Fibroblast of the aortic adventitia (primary cell): ENCODE results near the gene MYOCD. TPM values are rescaled to one million over a fixed set of nuclear protein-coding genes. Genes with fewer than 3 reads are reported as not detected.

Experiments used
- DNase-seq: peaks from one replicate; pipeline ENCODE4 v3.0.0-alpha.2; 2010; ENCODE audit warnings: low read depth
- H3K4me3 ChIP-seq: 2 replicates; pipeline ENCODE4 v1.5.1; 2011; ENCODE audit warnings: low read depth, mild to moderate bottlenecking, control low read depth, low read length, moderate library complexity
- total RNA-seq: library from RNA; depleted of rRNA; stranded (reverse); fragments of >200 nt; gene quantifications from 2 replicates; pipeline ENCODE4 v1.2.3, GENCODE V29; 2012; ENCODE audit warnings: low replicate concordance
- TF ChIP-seq, protein P1 (sequence below): IDR thresholded peaks from 2 replicates; pipeline ENCODE4 v1.5.1; 2011; ENCODE audit warnings: mild to moderate bottlenecking, low read length, control low read depth, inconsistent platforms; ENCODE audit not compliant: insufficient read depth

The MYOCD gene
- total RNA-seq, 1 donor, result 0.18 TPM

DNA sequence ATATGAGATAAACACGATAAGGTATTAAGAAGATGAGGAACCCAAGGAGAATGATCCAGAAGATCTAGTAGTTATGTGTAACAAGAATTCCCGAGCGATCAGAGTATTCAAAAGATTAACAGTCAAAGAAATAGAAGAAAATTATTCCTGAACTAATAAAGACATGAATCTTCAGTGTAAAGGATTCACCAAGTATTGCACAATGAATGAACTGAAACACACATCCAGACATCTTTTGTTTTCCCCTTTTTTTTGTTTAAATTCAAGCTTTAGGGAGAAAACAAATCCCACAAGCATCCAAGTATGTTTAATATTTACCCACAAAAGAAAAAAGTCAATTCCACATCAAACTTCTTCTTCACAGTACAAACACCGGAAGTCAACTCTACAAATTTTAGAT, 23.7 kb upstream of the MYOCD start:
- H3K4me3 ChIP-seq, result no peak overlapping the region
- TF ChIP-seq, protein P1, sequence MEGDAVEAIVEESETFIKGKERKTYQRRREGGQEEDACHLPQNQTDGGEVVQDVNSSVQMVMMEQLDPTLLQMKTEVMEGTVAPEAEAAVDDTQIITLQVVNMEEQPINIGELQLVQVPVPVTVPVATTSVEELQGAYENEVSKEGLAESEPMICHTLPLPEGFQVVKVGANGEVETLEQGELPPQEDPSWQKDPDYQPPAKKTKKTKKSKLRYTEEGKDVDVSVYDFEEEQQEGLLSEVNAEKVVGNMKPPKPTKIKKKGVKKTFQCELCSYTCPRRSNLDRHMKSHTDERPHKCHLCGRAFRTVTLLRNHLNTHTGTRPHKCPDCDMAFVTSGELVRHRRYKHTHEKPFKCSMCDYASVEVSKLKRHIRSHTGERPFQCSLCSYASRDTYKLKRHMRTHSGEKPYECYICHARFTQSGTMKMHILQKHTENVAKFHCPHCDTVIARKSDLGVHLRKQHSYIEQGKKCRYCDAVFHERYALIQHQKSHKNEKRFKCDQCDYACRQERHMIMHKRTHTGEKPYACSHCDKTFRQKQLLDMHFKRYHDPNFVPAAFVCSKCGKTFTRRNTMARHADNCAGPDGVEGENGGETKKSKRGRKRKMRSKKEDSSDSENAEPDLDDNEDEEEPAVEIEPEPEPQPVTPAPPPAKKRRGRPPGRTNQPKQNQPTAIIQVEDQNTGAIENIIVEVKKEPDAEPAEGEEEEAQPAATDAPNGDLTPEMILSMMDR, result no peak
- no peak for DNase-seq

DNA sequence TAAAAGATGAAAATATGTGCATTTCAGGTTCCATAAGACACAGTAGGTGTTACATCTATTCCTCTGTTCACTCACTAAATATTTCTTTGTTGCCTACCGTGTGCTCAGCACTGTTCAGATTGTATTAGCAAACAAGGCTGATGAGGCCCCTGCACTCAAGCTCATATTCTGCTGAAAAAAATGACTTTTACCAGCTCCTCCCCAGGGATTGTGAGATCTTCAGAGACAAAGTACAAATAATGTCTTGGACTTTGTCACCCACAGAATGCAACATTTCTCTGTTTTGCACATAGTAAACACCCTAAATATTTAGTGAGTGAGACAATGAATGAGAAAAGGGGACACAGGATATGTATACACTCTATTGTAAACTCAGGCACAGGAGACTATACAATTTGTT, 21.9 kb upstream of the MYOCD start:
- no peak for DNase-seq
- no peak overlapping the region for H3K4me3 ChIP-seq
- TF ChIP-seq, protein P1, result no peak

DNA sequence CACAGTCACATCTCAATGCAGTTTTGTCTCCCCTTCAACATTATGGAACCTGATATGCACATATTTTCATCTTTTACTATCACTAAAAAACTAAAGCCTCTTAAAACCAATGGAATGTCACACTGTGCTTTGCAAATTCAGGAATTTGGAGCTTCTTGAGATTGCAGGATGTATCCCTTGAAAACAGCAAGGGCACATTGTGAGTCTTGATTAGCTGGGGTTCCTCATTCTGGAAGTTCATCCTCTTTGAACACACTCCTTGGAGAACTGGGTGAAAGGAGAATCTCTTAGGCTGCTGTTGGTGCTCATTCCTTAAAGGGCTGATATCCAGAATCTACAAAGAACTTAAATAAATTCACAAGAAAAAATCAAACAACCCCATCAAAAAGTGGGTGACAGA, 21.1 kb upstream of the MYOCD start:
- DNase-seq, result no peak

DNA sequence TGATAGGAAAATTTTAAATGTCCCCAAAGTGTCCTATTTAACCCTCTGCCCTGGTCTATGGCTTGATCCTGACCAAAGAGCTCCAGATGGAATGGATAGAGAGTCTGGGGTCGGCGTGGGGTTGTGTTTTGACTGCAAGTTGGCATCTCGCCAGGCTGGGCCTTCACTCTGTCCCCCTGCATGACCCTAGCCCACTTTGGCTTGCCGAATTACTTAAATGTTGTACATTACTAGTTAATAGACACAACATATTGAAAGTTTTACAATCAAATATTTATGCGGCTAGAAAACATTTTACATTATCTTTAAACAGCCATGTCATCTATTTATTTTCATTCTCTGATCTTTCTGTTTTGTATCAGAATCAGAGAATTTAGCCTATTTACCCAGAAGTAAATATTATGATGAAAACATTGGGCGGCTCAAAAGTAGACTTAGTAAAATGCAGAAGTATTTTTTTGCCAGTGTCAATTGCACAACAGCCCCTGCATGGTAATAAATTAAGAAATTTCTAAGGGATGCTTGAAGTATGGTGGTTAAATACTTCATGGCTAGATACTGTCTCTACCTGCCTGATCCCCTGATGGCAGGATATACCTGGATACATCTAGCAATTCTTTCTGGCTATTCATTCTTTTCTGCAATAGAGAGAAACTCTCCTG, 18.8 kb upstream of the MYOCD start:
- TF ChIP-seq, protein P1, result no peak
- DNase-seq, result no peak
- no peak overlapping the region for H3K4me3 ChIP-seq

More for the DNA sequence above, 21.1 kb upstream of the MYOCD start:
- TF ChIP-seq, protein P1, result no peak
- no peak overlapping the region for H3K4me3 ChIP-seq

DNA sequence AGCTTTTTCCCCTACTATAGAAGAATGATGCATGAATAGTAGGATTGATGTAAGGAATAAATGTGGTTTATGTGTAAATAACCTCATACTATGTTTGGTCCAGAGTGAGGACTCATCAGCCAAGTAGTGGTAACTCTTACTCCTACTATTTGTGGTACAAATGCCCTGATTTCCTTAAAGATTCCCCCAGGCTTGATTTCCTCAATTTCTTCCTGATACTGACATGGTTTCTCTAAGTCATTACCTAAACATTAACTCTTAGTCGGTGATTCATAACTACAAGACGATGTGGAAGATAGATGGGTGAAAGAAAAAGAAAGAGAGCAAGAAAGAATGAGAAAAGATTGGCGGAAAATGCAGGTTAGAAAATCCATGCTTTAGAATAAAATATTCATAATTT, 17.2 kb upstream of the MYOCD start:
- TF ChIP-seq, protein P1, result no peak
- no peak for DNase-seq
- no peak overlapping the region for H3K4me3 ChIP-seq

DNA sequence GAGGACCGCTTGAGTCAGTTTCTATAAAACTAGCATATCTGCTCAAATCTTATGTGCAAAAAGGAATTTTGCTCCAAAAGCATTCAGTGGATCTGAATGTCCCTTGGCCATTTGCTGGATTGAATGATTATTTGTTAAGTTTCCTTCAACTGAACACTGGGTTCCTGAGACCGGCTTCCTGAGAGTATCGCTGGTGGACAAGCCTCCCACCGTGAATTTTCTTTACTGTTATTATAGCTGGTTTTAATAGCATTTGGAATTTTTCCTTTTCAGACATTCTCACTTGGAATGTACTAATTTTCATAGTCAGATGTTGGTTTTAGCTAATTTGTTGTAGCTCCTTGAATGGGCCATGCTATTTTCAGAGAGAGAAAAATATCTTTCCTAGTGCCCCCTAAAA, 9.8 kb upstream of the MYOCD start:
- TF ChIP-seq, protein P1, result no peak
- DNase-seq, result no peak
- H3K4me3 ChIP-seq, result no peak overlapping the region

DNA sequence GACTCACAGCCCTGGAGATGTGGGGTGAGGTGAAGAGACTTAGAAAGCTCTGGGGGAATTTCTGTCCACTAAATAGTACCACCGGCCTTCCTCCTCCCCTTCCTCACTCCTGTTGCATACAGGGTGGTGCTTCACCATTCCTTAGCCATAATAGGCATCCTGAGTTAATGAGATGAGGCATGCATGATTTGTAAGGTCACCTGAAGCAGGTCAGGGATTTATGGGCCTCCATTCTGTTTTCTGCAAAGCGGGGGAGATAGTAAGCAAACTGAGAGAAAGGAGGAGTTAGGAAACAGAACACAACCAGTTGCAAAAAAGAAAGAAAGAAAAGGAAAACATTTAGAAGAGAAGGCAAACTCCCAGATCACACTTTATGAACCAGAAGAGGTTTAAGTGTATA, 9.3 kb upstream of the MYOCD start:
- no peak for DNase-seq
- TF ChIP-seq, protein P1, result no peak
- H3K4me3 ChIP-seq, result no peak overlapping the region
